K562 treated with DMSO at 1 percent for 12 hours (cell line): ENCODE data around the gene SLC20A1. TPM values are rescaled to one million over a fixed set of nuclear protein-coding genes. Genes with fewer than 3 reads are reported as not detected.

Source experiments
- total RNA-seq: library from RNA; unstranded; fragments of 300-600 nt; gene quantifications from 2 replicates; pipeline ENCODE4 v1.2.3, GENCODE V29; 2022; ENCODE audit not compliant: insufficient read depth

Gene SLC20A1
- 38.0 and 94.2 TPM in 2 replicates for total RNA-seq

DNA sequence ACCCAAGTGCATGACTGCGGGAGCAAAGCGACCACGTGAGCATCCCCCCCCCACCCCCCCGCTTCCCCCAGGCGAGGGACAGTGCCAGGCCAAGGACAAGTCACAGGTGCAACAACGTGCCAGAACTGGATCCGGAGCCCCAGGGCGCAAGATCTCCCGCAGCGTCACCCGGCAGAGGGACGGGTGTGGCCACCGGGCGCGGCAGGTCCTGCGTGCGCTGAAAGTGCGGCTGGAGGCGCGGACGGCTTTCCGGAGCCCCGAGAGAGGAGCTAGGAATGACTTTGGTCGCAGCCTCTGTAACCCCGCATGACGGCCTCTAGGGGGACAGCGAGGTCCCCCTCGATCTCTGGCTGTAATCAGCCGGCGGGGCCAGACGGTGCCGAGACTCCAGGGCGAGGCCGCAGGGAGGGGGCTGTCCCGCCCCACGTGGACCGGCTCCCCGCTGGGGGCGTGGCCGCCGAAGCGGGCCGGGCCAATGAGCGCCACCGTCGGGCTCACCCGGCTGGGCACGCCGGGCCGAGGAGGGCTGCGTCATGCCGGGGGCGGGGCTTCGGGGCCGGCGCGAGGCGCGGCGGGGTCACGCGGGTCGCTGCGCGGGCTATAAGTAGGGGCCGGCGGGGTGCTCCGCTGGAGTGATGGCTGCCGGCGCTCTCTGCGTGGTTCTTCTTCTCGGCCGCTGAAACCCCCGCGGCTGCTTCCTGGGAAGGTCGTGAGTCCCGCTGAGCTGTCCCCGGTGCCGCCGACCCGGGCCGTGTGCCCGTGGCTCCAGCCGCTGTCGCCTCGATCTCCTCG lies at the start of gene SLC20A1:
Gene SLC20A1, plus strand, starts transcription at position 630 of the 792 bp plus-strand sequence. CDS start 890 bp downstream, outside the sequence.

Other genes starting within 250 kb of the SLC20A1 start
- 0.21 TPM in 1 of 2 replicates, not detected in the other for gene RGPD8, start 212.3 kb upstream of the SLC20A1 start, total RNA-seq
- 9.1 and 33.2 TPM in 2 replicates for gene TTL, start 163.8 kb upstream of the SLC20A1 start, total RNA-seq
- 4.2 and 10.5 TPM in 2 replicates for gene POLR1B, start 103.5 kb upstream of the SLC20A1 start, total RNA-seq
- 47.4 and 90.1 TPM in 2 replicates for gene CHCHD5, start 61.3 kb upstream of the SLC20A1 start, total RNA-seq
- not detected in 2 replicates for gene NT5DC4, start 75.1 kb downstream of the SLC20A1 start, total RNA-seq
- 6.3 and 25.9 TPM in 2 replicates for gene CKAP2L, start 118.7 kb downstream of the SLC20A1 start, total RNA-seq
- 1.0 and 2.8 TPM in 2 replicates for gene IL1A, start 138.6 kb downstream of the SLC20A1 start, total RNA-seq
- 0.78 TPM in 1 of 2 replicates, not detected in the other for gene IL1B, start 190.8 kb downstream of the SLC20A1 start, total RNA-seq